GM18870 (cell line): ENCODE measurements around the gene UGT1A5.

Experiments used
- ATAC-seq: cut with Tn5 transposase; IDR thresholded peaks from one replicate; pipeline ENCODE4 v1.9.1; 2021; ENCODE audit warnings: moderate library complexity; ENCODE audit not compliant: unreplicated experiment

The UGT1A5 gene

DNA sequence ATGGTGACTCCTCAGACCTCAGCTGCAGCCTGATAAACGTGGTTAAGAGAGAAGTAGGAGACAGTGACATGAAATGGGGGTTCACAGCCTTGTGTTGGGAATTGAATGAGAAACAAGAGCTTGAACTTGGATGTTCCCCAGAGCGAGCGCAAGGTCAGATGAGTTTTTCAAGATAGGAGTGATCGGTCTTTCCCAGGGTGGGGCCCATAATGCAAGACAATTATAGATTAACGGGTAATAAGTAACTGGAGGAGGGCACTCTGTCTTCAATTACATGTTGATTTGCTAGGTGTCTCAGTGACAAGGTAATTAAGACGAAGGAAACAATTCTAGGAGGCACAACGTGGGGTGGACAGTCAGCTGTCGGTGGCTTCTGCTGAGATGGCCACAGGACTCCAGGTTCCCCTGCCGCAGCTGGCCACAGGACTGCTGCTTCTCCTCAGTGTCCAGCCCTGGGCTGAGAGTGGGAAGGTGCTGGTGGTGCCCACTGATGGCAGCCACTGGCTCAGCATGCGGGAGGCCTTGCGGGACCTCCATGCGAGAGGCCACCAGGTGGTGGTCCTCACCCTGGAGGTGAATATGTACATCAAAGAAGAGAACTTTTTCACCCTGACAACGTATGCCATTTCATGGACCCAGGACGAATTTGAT is at the start of gene UGT1A5:
TSS of gene UGT1A5 (plus strand) at position 297 of the 651 bp plus-strand sequence. CDS start at position 382, 85 bp downstream.
- ATAC-seq: no peak

DNA sequence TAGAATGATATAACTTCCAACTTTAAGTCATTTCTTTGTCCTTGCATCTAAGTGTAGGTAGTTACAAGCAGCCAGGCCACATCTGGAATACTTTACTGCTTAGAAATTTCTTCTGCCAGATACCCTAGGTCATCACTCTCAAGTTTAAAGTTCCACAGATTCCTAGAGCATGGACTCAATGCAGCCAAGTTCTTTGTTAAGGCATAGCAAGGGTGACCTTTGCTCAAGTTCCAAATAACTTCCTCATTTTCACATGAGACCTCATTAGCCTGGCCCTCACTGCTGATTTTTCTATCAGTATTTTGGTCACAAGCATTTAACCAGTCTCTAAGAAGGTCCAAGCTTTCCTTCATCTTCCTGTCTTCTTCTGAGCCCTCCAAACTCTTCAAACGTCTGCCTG is 48.8 kb upstream of the UGT1A5 start:
- no peak for ATAC-seq

DNA sequence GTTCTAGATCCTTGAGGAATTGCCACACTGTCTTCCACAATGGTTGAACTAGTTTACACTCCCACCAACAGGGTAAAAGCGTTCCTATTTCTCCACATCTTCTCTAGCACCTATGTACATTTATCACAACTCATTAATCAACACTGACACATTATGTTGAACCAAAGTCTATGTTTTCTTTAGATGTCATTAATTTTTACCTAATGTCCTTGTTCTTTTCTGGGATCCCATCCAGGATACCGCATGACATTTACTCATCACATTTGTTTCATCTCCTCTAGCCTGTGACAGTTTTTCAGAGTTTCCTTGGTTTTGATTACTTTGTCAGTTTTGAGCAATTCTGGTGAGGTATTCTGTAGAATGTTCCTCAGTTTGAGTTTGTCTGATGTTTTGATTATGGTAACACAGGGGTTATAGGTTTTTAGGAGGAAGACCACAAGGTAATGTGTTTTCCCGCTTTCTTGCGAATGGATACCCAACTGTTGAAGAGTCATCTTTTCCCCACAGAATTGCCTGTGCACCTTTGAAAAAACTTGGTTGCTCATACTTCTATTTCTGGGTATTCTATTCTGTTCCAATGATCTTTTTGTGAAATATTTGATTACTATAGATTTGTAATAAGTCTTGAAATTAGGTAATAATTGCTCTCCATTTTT is 44.0 kb upstream of the UGT1A5 start:
- ATAC-seq: no peak

DNA sequence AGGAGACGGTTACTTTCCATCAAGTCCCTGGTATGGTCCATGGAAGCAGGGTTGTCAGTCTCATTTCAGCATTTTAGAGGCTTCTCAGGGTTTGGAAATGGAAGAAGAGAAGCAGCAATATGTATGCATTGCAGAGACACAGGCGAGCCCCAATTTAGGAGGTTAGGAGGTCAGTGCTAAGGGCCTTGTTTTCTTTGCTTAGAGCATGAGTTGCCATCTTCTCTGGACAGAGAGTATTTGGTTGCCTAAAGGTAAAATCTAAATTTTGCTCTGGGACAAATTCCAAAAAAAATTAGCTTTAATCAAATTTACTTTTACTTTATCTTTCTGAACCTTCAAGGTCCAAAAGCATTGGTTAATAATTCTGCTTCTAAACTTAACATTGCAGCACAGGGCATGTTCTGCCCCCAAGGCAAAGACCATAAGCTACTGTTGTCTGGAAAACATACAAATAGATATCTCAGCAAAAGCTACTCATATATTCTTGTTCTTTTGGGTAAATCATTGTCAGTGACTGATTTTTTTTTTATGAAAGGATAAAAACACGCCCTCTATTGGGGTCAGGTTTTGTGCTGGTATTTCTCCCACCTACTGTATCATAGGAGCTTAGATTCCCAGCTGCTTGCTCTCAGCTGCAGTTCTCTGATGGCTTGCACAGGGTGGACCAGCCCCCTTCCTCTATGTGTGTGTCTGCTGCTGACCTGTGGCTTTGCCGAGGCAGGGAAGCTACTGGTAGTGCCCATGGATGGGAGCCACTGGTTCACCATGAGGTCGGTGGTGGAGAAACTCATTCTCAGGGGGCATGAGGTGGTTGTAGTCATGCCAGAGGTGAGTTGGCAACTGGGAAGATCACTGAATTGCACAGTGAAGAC is 41.2 kb upstream of the UGT1A5 start, which contains the start of gene UGT1A9:
TSS of gene UGT1A9 (plus strand) at position 609 of the 872 bp plus-strand sequence. CDS start at position 646, 37 bp downstream.
- no peak for ATAC-seq

DNA sequence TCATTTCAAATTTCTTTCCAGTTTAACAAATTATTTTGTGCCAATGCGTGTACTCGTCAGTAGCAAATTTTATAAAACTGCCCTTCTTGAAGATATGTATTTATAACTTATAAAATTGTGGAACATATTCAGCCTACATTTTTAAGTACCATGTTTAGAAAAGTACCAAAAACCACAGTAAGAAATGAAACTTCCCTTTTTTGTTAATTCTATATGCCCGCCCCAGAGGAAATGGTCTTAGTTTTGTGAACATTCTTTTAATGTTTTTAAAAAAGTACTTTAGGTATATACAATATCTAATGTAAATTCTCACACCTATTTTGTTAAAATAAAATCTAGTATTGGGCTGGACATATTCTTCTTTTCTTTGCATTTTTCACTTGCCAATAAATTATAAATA is 39.8 kb upstream of the UGT1A5 start:
- ATAC-seq: no peak

DNA sequence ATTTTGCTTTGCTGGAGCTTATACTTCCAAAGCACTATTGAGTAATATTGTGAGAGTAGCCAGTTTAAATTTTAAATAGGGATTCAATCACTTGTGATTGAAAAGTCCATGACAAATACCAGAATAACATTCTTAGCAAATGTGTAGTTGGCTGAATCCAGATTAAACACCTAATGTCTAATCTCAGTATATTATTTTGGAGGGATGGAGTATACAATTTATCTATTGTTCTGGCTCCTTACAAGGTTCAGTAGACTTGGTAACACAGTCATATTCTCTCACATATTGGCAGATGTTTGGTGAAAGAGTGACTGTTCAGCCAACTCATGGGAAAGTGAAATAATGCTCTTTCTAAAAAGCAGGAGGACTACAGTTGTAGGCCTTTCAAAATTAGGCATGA is 38.8 kb upstream of the UGT1A5 start:
- no peak for ATAC-seq

DNA sequence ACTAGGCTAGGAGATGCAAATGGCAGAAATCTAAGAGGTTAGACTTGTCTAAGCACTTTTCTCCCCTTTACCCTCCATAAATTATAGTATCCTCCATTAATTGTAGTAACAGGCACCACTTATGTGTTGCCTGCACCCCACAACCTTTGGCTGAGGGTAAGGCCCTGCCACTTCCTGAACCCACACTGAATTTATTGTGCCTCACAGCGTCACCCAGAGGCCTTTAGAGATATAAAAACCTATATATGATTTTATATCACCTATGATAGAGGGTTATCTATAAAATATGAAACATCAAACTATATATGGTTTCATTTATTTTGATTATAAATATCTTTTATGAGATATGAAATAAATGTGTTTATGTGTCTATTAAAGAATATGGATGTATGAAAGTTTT is 38.4 kb upstream of the UGT1A5 start:
- ATAC-seq: no peak

DNA sequence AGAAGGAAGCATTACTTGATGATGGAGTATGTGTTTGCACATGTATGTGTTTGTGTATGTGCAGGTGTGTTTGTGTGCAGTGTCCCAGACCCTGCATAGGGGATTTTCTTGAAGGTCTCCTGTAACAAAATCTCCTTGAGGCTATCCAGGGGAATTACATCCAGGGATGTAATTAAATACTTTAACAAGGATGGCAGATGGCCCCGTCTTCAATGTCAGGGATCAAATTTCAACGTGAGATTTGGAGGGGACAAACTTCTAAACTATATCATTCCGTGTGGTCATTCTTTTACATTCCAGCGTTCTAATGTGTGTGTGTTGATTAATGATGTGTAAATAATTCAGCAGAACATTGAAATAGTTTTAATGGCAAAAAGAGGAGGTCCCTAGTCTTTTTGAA is 37.7 kb upstream of the UGT1A5 start:
- no peak for ATAC-seq

DNA sequence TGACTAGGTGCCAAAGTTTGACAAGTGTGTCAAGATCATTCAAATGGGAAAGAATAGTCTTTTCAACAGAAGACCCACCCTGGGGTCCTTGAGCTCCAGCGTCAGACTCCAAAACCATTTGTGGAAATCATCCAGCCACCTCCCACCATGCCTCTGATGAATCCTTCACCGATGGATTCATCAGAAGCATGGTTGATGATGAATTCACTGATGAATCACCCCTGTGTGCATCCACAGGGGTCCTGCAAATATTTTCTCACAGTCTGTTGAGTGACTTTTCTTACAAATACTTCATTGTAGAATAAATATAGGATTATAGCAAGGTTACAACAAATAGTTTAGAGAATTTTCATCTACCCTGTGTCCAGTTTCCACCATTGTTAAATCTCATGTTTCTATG is 36.7 kb upstream of the UGT1A5 start:
- no peak for ATAC-seq

DNA sequence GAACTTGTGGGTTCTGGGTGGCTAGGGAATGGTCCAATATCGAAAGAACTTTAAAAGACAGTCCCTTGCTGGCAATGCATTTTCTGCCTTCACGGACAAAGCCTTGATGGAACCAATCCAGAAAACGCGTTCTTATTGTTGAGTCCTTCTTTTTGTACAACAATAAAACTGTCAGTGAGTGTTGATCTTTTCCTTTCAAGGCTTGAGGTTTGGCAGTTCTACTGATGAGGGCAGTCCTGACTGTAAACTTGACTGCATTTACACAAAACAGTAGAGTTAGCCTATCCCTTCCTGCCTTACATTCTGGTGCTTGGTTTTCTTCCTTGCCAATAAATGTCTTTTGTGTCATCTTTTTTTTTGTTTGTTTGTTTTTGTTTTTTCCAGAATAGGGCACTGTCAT is 33.5 kb upstream of the UGT1A5 start:
- ATAC-seq: no peak

DNA sequence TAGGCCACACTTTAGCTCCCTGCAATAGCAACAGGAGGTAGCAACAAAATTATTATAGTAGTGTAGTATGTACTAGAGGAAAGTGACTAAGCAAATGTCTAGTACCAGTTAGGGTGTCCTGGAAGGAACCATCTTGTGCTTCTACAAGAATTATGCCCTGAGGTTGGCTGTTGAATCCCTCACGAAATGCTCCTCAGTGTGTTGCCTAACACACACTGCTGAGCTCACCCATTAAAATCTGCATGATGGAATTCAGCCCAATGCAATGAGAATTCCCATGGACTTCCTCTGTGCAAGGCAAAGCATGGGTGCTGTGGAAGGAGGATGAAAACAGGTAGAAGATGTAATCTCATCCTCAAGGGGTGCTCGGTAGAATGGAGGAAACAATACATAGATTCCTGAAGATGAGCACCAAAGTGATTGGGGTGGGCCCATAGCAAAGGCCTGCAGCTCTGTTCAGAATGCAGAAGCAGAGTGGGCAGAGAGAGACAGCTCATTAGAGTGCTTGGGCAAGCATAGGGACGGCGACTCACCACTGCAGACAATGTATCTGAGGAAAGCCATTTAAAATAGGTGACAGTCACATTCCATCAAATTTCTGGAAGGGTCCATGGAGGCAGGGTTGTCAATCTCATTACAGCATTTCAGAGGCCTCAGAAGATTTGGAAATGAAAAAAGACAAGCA is 32.2 kb upstream of the UGT1A5 start:
- no peak for ATAC-seq

DNA sequence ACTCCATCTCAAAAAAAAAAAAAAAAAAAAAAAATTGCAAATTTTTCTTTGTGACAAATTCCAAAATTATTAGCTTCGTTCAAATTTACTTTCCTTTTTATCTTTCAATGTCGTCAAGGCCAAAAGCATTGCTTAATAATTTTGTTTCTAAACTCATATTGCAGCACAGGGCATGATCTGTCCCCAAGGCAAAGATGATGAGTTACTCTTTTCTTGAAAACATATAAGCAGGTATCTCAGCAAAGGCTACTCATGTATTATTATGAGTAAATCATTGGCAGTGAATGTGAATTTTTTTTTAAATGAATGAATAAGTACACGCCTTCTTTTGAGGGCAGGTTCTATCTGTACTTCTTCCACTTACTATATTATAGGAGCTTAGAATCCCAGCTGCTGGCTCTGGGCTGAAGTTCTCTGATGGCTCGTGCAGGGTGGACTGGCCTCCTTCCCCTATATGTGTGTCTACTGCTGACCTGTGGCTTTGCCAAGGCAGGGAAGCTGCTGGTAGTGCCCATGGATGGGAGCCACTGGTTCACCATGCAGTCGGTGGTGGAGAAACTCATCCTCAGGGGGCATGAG is 31.1 kb upstream of the UGT1A5 start, which contains the start of gene UGT1A7:
TSS of gene UGT1A7 (plus strand) at position 381 of the 579 bp plus-strand sequence. CDS start at position 418, 37 bp downstream.
- ATAC-seq: no peak

DNA sequence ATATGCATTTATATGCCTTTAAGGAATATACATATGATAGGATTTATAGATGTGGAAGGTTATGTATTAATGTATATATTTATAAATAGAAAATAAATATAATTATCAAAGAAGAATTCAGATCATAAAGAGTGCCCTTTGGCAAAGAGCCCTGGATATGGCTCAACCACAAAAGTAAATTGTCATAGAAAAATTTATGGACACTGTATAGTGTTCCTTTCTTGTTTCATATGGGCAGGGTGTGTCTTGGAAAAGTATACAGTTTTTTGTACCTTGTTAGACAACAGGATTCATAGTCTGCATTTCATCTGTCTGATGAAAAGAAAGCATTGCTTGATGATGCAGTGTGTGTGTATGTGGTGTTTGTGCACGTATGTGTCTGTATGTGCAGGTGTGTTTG is 28.1 kb upstream of the UGT1A5 start:
- ATAC-seq: no peak

DNA sequence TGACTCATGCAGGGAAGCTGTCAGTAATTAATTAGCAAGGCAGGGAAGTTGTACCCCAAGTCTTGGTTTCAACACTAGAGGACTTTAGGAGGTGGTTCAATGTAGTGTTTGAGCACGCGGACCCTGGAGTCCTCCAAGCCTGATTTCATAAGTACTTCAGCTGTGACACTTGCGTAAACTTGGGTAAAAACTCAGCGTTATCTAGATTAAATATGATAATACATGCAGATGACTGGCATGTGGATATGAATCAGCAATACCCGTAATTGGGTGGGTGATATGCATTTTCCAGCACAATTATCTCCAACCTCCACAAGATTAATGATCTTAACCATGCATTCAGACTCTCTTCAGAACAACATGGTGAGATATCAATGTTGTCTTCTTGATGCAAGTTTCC is 25.8 kb upstream of the UGT1A5 start:
- no peak for ATAC-seq

DNA sequence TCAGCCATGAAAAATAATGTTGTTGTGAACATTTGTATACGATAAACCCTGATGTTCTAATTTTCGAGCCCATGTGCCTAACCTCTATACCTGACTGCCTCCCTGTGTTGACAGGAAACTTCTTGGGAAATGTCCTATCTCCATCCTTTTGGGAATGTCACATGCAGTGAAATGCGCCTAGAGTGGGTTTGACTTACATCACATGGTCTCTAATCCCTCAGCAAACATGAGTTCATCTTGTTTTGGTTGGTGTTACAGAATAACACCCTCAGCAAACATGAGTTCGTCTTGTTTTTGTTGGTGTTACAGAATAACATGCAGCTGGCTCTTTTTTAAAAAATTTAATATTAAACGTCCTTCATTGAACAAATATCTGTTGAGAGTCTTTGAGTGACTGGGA is 24.4 kb upstream of the UGT1A5 start:
- ATAC-seq: no peak

DNA sequence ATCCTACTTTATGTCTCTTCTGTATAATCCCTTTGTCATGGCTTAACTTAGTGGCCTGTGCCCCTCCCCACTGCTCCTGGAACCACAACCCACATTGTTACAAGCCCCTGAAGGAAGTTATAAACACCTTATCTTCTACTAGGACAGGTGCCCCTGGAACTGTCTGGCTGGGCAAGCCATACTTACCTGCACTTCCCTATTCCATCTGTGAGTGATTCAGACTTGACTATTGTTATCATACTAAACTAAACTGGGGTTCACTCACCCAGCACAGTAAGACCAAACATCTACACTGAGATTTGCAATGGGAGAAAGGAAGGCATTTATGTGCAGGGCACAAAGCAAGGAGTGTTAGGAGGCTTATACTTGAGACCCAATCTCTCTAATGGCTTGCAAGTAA is 23.7 kb upstream of the UGT1A5 start:
- ATAC-seq: no peak

DNA sequence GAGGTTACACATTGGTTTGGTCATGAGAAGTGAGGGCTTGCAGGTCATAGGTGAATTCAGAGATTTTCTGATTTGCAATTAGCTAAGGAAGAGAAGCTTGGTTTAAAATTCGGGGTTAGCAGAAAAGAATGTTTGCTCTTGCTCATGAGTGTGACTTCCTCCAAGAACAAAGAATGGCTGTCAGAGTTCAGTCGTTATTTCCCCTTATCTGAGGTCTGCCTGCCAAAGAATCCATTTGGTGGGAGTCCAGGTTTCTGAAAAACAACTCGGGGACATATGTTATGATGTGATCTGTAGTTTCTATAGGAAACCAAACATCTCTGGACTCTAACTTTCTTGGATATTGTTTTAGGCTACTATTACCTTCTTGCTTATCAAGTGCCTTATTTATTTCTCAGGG is 23.2 kb upstream of the UGT1A5 start:
- no peak for ATAC-seq

DNA sequence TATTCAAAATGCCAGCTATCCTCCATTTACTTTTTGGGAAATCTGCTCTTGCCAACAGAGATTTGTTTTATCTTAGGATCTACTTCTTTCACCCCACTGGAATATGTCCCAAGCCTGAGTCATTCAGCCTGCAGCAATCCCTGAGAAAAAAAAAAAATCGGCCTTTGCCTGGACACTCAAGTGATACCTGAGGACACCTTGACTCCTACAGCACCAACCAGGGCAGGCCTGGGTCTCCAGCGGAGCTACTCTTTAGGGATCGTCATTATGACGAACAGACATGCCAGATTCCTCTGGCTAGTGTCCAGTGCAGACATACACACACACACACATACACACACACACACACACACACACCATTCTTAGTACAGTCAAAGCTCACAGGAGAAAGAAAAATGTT is 22.3 kb upstream of the UGT1A5 start:
- no peak for ATAC-seq

DNA sequence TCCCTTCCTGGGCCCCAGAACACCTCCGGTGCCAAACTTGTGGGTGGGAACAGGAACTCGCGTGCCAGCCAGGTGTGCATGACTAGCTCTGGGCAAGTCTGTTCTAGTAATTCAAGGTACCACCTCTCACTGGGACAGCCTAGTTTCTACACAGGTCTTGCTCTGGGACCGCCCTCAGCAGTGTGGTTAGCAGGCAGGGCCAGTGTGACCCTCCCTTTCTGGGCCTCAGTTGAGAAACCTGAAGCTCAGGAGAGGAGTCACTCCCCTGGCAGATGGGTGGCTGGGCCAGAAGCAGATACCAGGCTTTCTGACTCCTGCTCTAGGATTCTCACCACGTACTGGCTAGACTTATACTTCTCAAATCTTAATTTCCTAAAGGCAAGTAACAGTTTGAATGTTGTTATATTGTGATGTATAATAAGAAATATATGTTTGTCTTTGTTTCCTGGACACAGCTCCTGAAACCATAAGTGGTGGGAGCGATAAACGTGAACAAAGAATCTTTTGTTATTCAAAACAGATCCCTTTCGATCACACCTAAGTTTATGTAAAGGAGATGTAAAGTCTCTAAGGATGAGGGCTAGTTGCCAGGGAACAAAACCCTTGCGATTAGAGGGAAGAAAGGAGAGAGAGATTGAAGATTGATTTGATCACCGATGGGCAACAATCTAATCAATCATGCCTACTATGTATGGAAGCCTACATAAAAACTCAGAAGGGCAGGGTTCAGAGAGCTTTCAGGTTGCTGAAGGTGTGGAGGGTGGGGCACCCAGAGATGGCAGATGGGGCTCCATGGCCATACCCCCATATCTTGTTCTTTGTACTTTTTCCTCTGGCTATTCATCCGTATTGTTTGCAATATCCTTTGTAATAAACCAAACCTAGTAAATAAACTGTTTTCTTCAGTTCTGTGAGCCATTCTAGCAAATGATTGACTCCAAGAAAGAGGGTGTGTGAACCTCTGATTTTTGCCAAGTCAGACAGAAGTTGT is 21.0 kb upstream of the UGT1A5 start:
- ATAC-seq: no peak

DNA sequence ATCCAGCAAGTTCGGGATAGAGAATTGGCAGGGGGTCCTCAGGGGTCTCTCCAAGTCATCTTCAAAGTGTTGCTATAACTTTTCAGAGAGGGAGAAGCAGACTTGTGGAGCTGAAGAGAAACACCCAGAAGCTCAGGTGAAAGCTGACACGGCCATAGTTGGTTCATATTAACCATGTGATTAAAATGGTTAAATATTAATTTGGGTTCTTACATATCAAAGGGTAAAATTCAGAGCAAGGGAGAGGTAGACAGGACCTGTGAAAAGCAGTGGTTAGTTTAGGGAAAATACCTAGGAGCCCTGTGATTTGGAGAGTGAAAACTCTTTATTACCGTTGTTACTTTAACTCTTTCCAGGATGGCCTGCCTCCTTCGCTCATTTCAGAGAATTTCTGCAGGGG is 20.1 kb upstream of the UGT1A5 start, which contains the start of gene UGT1A6:
TSS of gene UGT1A6 (plus strand) at position 243 of the 400 bp plus-strand sequence. CDS start at position 358, 115 bp downstream.
- no peak for ATAC-seq
